Activated T-cell treated with anti-CD3 and anti-CD28 coated beads, Interleukin-2, amount 50 U/mL, for 24 hours (primary cell): ENCODE measurements around the gene CAP2.

Experiments
- DNase-seq: peaks from one replicate; pipeline ENCODE4 v3.0.0-alpha.2; 2020
- H3K27ac Mint-ChIP-seq: 2 replicates; pipeline ENCODE4 v1.8.0; 2020; ENCODE audit warnings: mild to moderate bottlenecking, mixed read lengths
- H3K27me3 Mint-ChIP-seq: 2 replicates; pipeline ENCODE4 v1.8.0; 2020; ENCODE audit warnings: mixed read lengths
- H3K36me3 Mint-ChIP-seq: 2 replicates; pipeline ENCODE4 v1.8.0; 2020; ENCODE audit warnings: low read depth, mixed read lengths
- H3K4me1 Mint-ChIP-seq: 2 replicates; pipeline ENCODE4 v1.8.0; 2020; ENCODE audit warnings: low read depth, mixed read lengths
- H3K4me3 Mint-ChIP-seq: 2 replicates; pipeline ENCODE4 v1.8.0; 2020; ENCODE audit warnings: mild to moderate bottlenecking, moderate library complexity, mixed read lengths
- H3K9me3 Mint-ChIP-seq: 2 replicates; pipeline ENCODE4 v1.8.0; 2020; ENCODE audit warnings: mixed read lengths

CAP2 gene, protein sequence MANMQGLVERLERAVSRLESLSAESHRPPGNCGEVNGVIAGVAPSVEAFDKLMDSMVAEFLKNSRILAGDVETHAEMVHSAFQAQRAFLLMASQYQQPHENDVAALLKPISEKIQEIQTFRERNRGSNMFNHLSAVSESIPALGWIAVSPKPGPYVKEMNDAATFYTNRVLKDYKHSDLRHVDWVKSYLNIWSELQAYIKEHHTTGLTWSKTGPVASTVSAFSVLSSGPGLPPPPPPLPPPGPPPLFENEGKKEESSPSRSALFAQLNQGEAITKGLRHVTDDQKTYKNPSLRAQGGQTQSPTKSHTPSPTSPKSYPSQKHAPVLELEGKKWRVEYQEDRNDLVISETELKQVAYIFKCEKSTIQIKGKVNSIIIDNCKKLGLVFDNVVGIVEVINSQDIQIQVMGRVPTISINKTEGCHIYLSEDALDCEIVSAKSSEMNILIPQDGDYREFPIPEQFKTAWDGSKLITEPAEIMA

GRCh38 chr6:17392978-17393891 is at the start of gene CAP2:
Gene CAP2, plus strand, starts transcription at chr6:17393595. Its CDS starts 27,961 bp downstream, at chr6:17421556.
- Mint-ChIP-seq H3K36me3 (no peaks in the 10 kb centered on the region), H3K27ac (no peak within 1 kb of the TSS), H3K4me1 (peaks cover 8% of the 10 kb centered on the region), H3K27me3 (peaks cover 77% of the 10 kb centered on the region), H3K9me3 (no peaks in the 10 kb centered on the region), H3K4me3 (peak within 1 kb of the TSS; percentile 62)
- no peak for DNase-seq

DNA sequence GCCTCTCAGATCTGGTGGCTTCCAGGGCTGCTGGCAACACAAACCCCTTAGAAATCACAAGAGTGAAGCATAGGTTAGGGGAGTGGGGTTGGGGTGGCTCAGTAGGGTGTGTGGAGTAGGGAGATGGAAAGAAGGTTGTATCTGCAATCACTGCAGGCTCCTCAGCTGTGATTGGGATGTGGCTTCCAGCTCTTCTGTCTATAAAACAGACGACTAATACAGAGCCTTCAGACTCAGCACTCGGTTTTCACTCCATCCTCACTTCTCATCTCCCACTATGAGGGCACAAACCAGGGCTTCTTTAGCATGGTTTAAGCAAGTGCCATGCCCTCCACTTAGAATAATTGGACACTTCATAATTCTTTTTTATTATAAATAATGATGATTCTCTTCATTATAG is 46.4 kb upstream of the CAP2 start:
- no peaks in the 10 kb centered on the region for H3K36me3 Mint-ChIP-seq
- DNase-seq: no peak
- no peak overlapping the region for H3K27ac Mint-ChIP-seq
- H3K9me3 Mint-ChIP-seq: no peaks in the 10 kb centered on the region
- no peak overlapping the region for H3K4me3 Mint-ChIP-seq
- H3K27me3 Mint-ChIP-seq: peaks cover 3% of the 10 kb centered on the region
- H3K4me1 Mint-ChIP-seq: no peaks in the 10 kb centered on the region

DNA sequence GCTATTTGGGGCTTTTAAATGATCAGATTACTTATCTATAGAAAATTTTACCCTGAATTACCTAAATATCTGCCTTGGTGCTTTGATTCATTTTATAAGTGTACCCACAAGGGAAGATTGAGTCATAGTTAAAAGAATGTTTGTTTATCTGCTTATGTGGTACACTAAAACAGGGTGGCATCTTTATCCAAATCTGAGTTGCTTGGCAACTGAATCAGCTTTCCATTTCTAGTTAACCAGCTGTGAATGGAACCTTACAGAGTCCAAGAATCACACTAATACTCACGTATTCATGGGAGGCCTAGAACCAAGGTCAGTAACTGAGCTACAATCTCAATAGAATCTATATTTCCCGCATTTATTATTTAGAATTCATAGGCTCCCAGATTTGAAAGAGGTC is 44.0 kb upstream of the CAP2 start:
- Mint-ChIP-seq H3K27ac (no peak overlapping the region), H3K9me3 (no peaks in the 10 kb centered on the region), H3K4me3 (no peak overlapping the region), H3K4me1 (no peaks in the 10 kb centered on the region), H3K27me3 (peaks cover 8% of the 10 kb centered on the region), H3K36me3 (no peaks in the 10 kb centered on the region)
- DNase-seq: no peak

DNA sequence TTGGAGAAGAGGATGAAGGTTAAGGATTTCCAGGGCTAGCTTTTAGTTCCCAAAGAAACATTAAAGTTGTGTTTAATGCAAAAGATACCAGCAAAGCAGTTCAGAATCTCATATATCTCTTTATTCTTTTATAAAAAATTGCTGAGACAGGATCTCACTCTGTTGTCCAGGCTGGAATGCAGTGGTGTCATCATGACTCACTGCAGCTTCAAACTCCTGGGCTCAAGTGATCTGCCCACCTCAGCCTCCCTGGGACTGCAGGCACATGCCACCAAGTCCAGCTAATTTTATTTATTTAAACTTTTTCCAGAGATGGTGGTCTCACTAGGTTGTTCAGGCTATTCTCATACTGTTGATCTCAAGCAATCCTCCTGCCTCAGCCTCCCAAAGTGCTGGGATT is 41.1 kb upstream of the CAP2 start:
- no peaks in the 10 kb centered on the region for H3K4me1 Mint-ChIP-seq
- no peak overlapping the region for H3K27ac Mint-ChIP-seq
- H3K4me3 Mint-ChIP-seq: no peak overlapping the region
- H3K9me3 Mint-ChIP-seq: no peaks in the 10 kb centered on the region
- no peak for DNase-seq
- H3K27me3 Mint-ChIP-seq: peaks cover 10% of the 10 kb centered on the region
- H3K36me3 Mint-ChIP-seq: no peaks in the 10 kb centered on the region

GRCh38 chr6:17353440-17354175 is 39.8 kb upstream of the CAP2 start:
- no peaks in the 10 kb centered on the region for H3K36me3 Mint-ChIP-seq
- H3K27me3 Mint-ChIP-seq: peaks cover 10% of the 10 kb centered on the region

GRCh38 chr6:17354700-17355403 is 38.5 kb upstream of the CAP2 start:
- Mint-ChIP-seq H3K9me3 (no peaks in the 10 kb centered on the region), H3K4me1 (no peaks in the 10 kb centered on the region), H3K4me3 (no peak overlapping the region), H3K36me3 (no peaks in the 10 kb centered on the region), H3K27ac (no peak overlapping the region), H3K27me3 (peaks cover 10% of the 10 kb centered on the region)
- DNase-seq: no peak

More at GRCh38 chr6:17353440-17354175, 39.8 kb upstream of the CAP2 start:
- no peaks in the 10 kb centered on the region for H3K4me1 Mint-ChIP-seq
- no peaks in the 10 kb centered on the region for H3K9me3 Mint-ChIP-seq
- DNase-seq: no peak
- H3K27ac Mint-ChIP-seq: no peak overlapping the region
- no peak overlapping the region for H3K4me3 Mint-ChIP-seq

- no peaks in the 10 kb centered on the region for H3K4me1 Mint-ChIP-seq
- no peaks in the 10 kb centered on the region for H3K9me3 Mint-ChIP-seq
- H3K27ac Mint-ChIP-seq: no peak overlapping the region
- H3K36me3 Mint-ChIP-seq: no peaks in the 10 kb centered on the region
- DNase-seq: no peak
- no peak overlapping the region for H3K4me3 Mint-ChIP-seq
- H3K27me3 Mint-ChIP-seq: peaks cover 7% of the 10 kb centered on the region
Measured at GRCh38 chr6:17355404-17355774, 38.0 kb upstream of the CAP2 start.

- H3K27me3 Mint-ChIP-seq: peaks cover 6% of the 10 kb centered on the region
- no peaks in the 10 kb centered on the region for H3K36me3 Mint-ChIP-seq
- H3K9me3 Mint-ChIP-seq: no peaks in the 10 kb centered on the region
- DNase-seq: no peak
- no peaks in the 10 kb centered on the region for H3K4me1 Mint-ChIP-seq
- H3K4me3 Mint-ChIP-seq: no peak overlapping the region
- H3K27ac Mint-ChIP-seq: no peak overlapping the region
Measured at GRCh38 chr6:17358515-17358914, 34.9 kb upstream of the CAP2 start.

DNA sequence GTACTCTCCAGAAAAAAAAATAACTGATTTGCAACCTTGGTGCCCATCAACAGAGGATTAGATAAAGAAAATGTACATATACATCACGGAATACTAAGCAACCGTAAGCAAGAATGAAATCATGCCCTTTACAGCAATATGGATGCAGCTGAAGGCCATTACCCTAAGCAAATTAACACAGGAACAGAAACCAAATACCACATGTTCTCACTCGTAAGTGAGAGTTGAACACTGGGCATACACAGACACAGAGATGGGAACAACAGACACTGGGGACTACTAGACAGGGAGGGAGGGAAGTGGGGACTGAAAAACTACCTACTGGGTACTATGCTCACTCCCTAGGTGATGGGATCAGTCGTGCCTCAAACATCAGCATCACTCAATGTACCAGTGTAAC is 32.8 kb upstream of the CAP2 start:
- DNase-seq: no peak
- Mint-ChIP-seq H3K36me3 (no peaks in the 10 kb centered on the region), H3K27me3 (peaks cover 2% of the 10 kb centered on the region), H3K4me1 (no peaks in the 10 kb centered on the region), H3K9me3 (no peaks in the 10 kb centered on the region), H3K27ac (no peak overlapping the region), H3K4me3 (no peak overlapping the region)

DNA sequence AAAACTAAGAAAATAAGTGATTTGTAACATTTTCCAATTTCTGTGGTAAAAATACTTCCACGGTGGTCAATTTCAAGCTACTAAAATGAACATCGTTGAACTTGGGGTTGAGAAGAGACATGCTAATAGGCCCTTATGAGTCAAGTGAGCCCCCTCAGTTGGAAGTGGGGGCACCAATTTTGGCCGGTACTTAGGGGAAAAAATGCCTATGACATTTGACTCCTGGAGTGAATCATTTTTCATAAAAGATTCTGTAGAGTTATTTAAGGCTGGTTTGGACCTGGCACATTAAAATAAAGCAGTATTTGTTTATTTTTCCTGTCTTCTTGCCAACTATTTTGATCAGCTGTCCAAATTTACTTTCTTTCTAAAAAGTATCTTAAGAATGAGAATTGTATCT is 32.4 kb upstream of the CAP2 start:
- H3K9me3 Mint-ChIP-seq: no peaks in the 10 kb centered on the region
- peaks cover 2% of the 10 kb centered on the region for H3K27me3 Mint-ChIP-seq
- H3K27ac Mint-ChIP-seq: no peak overlapping the region
- no peak for DNase-seq
- no peaks in the 10 kb centered on the region for H3K36me3 Mint-ChIP-seq
- H3K4me3 Mint-ChIP-seq: no peak overlapping the region
- no peaks in the 10 kb centered on the region for H3K4me1 Mint-ChIP-seq

- H3K36me3 Mint-ChIP-seq: no peaks in the 10 kb centered on the region
- H3K4me3 Mint-ChIP-seq: no peak overlapping the region
- no peaks in the 10 kb centered on the region for H3K27me3 Mint-ChIP-seq
- DNase-seq: no peak
- no peak overlapping the region for H3K27ac Mint-ChIP-seq
- H3K9me3 Mint-ChIP-seq: peaks cover 11% of the 10 kb centered on the region
- no peaks in the 10 kb centered on the region for H3K4me1 Mint-ChIP-seq
Measured at GRCh38 chr6:17365961-17366360, 27.4 kb upstream of the CAP2 start.

GRCh38 chr6:17367868-17368267 is 25.5 kb upstream of the CAP2 start:
- no peaks in the 10 kb centered on the region for H3K27me3 Mint-ChIP-seq
- H3K27ac Mint-ChIP-seq: no peak overlapping the region

GRCh38 chr6:17381424-17382147 is 11.8 kb upstream of the CAP2 start:
- Mint-ChIP-seq H3K36me3 (no peaks in the 10 kb centered on the region), H3K27ac (no peak overlapping the region), H3K27me3 (peaks cover 6% of the 10 kb centered on the region), H3K4me3 (no peak overlapping the region), H3K9me3 (no peaks in the 10 kb centered on the region), H3K4me1 (no peaks in the 10 kb centered on the region)
- DNase-seq: no peak

More at GRCh38 chr6:17367868-17368267, 25.5 kb upstream of the CAP2 start:
- no peak for DNase-seq
- H3K4me3 Mint-ChIP-seq: no peak overlapping the region
- no peaks in the 10 kb centered on the region for H3K4me1 Mint-ChIP-seq
- peaks cover 11% of the 10 kb centered on the region for H3K9me3 Mint-ChIP-seq
- H3K36me3 Mint-ChIP-seq: no peaks in the 10 kb centered on the region
